OCI-LY7 (cell line): ENCODE data around the gene TIGAR. TPM values are rescaled to one million over a fixed set of nuclear protein-coding genes. Genes with fewer than 3 reads are reported as not detected.

Source experiments
- BruUV-seq: library from RNA; stranded (reverse); fragments of 400-500 nt; replicated peaks from 2 replicates; lab custom pipeline; 2021; lab: Mats Ljungman, UMichigan
- CTCF ChIA-PET: fragments of 300-600 bp; sonication (Branson Sonifier 250); formaldehyde crosslinking; loops from one replicate; lab custom pipeline; 2022; ENCODE audit warnings: antibody characterized with exemption; ENCODE audit not compliant: unreplicated experiment; lab: Charles Lee
- POLR2A ChIA-PET: fragments of 300-600 bp; sonication (Branson Sonifier 250); formaldehyde crosslinking; loops from one replicate; lab custom pipeline; 2022; ENCODE audit warnings: antibody characterized with exemption; lab: Charles Lee
- DNase-seq: peaks from one replicate; pipeline ENCODE4 v3.0.0-alpha.2; 2015; ENCODE audit warnings: low spot score
- H2AFZ ChIP-seq: fragments of 200-600 bp; sonication (generic), shearing (Covaris generic); 2 replicates; pipeline ENCODE4 v1.6.1; 2014; ENCODE audit warnings: mild to moderate bottlenecking, antibody characterized with exemption, low read length, moderate library complexity
- H3K27ac ChIP-seq: fragments of 200-600 bp; sonication (generic); 2 replicates; pipeline ENCODE4 v1.5.1; 2014; ENCODE audit warnings: mixed run types, low read depth, mild to moderate bottlenecking, moderate library complexity, low read length, inconsistent platforms; ENCODE audit not compliant: poor library complexity, severe bottlenecking
- H3K36me3 ChIP-seq: fragments of 200-600 bp; sonication (generic); 2 replicates; pipeline ENCODE4 v1.6.1; 2014; ENCODE audit warnings: mild to moderate bottlenecking, antibody characterized with exemption, low read length, moderate library complexity, mixed read lengths; ENCODE audit not compliant: insufficient read depth
- H3K4me1 ChIP-seq: fragments of 200-600 bp; sonication (generic); 2 replicates; pipeline ENCODE4 v1.5.1; 2014; ENCODE audit warnings: mild to moderate bottlenecking, low read length; ENCODE audit not compliant: insufficient read depth, poor library complexity, severe bottlenecking
- H3K4me2 ChIP-seq: fragments of 200-600 bp; sonication (generic); 2 replicates; pipeline ENCODE4 v1.6.1; 2014; ENCODE audit warnings: mild to moderate bottlenecking, low read length
- H3K4me3 ChIP-seq: fragments of 200-600 bp; sonication (generic); 2 replicates; pipeline ENCODE4 v1.5.1; 2014; ENCODE audit warnings: mild to moderate bottlenecking, low read depth, low read length; ENCODE audit not compliant: poor library complexity, severe bottlenecking
- H3K79me2 ChIP-seq: fragments of 200-600 bp; sonication (generic); 2 replicates; pipeline ENCODE4 v1.6.1; 2016; ENCODE audit warnings: low read depth, mild to moderate bottlenecking, low read length, moderate library complexity, mixed read lengths; ENCODE audit not compliant: insufficient read depth
- H3K9me2 ChIP-seq: fragments of 200-600 bp; sonication (generic); 2 replicates; pipeline ENCODE4 v1.6.1; 2016; ENCODE audit warnings: mild to moderate bottlenecking, low read length, mixed read lengths; ENCODE audit not compliant: insufficient read depth
- H3K9me3 ChIP-seq: fragments of 200-600 bp; sonication (generic); 2 replicates; pipeline ENCODE4 v1.6.1; 2014; ENCODE audit warnings: mild to moderate bottlenecking, mixed run types, low read length, mixed read lengths
- H4K20me1 ChIP-seq: fragments of 200-600 bp; sonication (generic); 2 replicates; pipeline ENCODE4 v1.6.1; 2014; ENCODE audit warnings: mild to moderate bottlenecking, antibody characterized with exemption, low read length, moderate library complexity, mixed read lengths; ENCODE audit not compliant: insufficient read depth
- EZH2phosphoT487 ChIP-seq: fragments of 200-600 bp; sonication (generic); IDR thresholded peaks from 2 replicates; pipeline ENCODE4 v1.6.1; 2018; ENCODE audit warnings: low read depth, borderline replicate concordance, mild to moderate bottlenecking, mixed run types, antibody characterized with exemption, low read length, moderate library complexity, mixed read lengths
- intact Hi-C: fragments of 100-400 bp; cut with micrococcal nuclease; formaldehyde crosslinking; loops from one replicate; pipeline ENCODE4 v1.10.0; 2022; ENCODE audit not compliant: unreplicated experiment
- total RNA-seq, 2 experiments: library from RNA; depleted of rRNA in 1 of 2; stranded (reverse); fragments of >200 nt in 1 of 2; shearing (Covaris generic) in 1 of 2; gene quantifications; 2 replicates each; pipeline ENCODE4 v1.2.3, GENCODE V29; 2014 to 2022
- TF ChIP-seq, protein P1 (sequence below): fragments of 200-600 bp; sonication (generic); conservative IDR thresholded peaks from 2 replicates; pipeline ENCODE4 v1.5.1; 2014; ENCODE audit warnings: mild to moderate bottlenecking, antibody characterized with exemption, low read length, moderate library complexity, mixed read lengths

The TIGAR gene
- total RNA-seq, 2 experiments from 2014 or later: 8.0 to 24.7 TPM

DNA sequence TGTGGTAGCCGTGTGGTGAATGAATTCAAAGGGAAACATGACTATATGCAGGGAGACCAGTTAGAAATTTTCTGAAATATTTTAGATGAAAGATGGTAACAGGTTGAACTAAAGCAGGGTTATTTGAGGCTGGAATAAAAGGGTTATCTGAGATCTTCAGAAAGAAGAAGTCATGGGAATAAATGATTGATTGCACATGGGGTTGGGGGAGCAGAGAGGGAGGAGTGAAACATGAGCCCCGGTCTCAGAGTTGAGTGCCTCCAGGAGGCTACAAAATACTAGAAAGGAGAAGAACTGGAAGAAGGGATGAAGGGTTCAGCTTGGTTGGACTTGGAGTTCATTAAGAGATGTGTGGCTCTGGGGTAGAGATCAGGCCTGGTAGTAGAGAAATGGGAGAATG is 74.8 kb downstream of the TIGAR start:
- intact Hi-C loops: no loop called here
- H3K9me3 ChIP-seq: no peaks in the 10 kb centered on the region
- no peak overlapping the region for H3K4me2 ChIP-seq
- no peaks in the 10 kb centered on the region for H3K9me2 ChIP-seq
- no peaks in the 10 kb centered on the region for H3K79me2 ChIP-seq
- no peak for DNase-seq
- BruUV-seq: no TSS peak
- no peaks in the 10 kb centered on the region for H4K20me1 ChIP-seq
- no peaks in the 10 kb centered on the region for H3K36me3 ChIP-seq
- no peak overlapping the region for H3K27ac ChIP-seq
- ChIA-PET POLR2A (no interaction called here), CTCF (no interaction called here)
- TF ChIP-seq, protein P1, sequence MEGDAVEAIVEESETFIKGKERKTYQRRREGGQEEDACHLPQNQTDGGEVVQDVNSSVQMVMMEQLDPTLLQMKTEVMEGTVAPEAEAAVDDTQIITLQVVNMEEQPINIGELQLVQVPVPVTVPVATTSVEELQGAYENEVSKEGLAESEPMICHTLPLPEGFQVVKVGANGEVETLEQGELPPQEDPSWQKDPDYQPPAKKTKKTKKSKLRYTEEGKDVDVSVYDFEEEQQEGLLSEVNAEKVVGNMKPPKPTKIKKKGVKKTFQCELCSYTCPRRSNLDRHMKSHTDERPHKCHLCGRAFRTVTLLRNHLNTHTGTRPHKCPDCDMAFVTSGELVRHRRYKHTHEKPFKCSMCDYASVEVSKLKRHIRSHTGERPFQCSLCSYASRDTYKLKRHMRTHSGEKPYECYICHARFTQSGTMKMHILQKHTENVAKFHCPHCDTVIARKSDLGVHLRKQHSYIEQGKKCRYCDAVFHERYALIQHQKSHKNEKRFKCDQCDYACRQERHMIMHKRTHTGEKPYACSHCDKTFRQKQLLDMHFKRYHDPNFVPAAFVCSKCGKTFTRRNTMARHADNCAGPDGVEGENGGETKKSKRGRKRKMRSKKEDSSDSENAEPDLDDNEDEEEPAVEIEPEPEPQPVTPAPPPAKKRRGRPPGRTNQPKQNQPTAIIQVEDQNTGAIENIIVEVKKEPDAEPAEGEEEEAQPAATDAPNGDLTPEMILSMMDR: no peak
- TF ChIP-seq EZH2phosphoT487: no peak
- no peaks in the 10 kb centered on the region for H3K4me1 ChIP-seq
- H2AFZ ChIP-seq: no peak overlapping the region
- no peak overlapping the region for H3K4me3 ChIP-seq

DNA sequence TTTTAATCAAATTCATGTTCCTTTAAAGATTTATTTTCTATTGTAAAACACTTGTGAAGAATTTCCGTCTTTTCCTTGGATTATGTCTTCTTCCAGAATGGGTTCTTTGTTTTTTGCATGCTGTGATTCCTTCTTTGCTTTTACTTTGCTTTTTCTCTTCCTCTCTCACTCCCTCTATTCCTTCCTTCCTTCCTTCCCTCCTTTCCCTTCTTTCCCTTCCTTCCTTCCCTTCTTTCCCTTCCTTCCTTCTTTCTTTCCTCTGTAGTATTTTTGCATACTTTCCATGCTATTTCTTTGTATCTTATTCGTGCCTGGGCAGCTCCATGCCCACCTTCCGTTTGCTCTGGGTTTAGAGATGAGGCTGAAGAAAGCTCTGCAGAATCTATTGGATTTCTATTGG is 80.1 kb downstream of the TIGAR start:
- no peaks in the 10 kb centered on the region for H4K20me1 ChIP-seq
- no peaks in the 10 kb centered on the region for H3K4me1 ChIP-seq
- TF ChIP-seq, protein P1: no peak
- TF ChIP-seq EZH2phosphoT487: no peak
- CTCF ChIA-PET: no interaction called here
- H3K9me3 ChIP-seq: no peaks in the 10 kb centered on the region
- BruUV-seq: no TSS peak
- no peak overlapping the region for H3K4me2 ChIP-seq
- no peak for DNase-seq
- intact Hi-C loops: no loop called here
- no peaks in the 10 kb centered on the region for H3K9me2 ChIP-seq
- no peaks in the 10 kb centered on the region for H3K79me2 ChIP-seq
- POLR2A ChIA-PET: interaction anchor here (0.6 to 0.7 kb wide), 2 partner anchors 32 to 226 kb away, joined by 3 to 4 read pairs; no protein-coding TSS in a partner anchor
- no peak overlapping the region for H3K4me3 ChIP-seq
- H2AFZ ChIP-seq: no peak overlapping the region
- no peaks in the 10 kb centered on the region for H3K36me3 ChIP-seq
- H3K27ac ChIP-seq: no peak overlapping the region

DNA sequence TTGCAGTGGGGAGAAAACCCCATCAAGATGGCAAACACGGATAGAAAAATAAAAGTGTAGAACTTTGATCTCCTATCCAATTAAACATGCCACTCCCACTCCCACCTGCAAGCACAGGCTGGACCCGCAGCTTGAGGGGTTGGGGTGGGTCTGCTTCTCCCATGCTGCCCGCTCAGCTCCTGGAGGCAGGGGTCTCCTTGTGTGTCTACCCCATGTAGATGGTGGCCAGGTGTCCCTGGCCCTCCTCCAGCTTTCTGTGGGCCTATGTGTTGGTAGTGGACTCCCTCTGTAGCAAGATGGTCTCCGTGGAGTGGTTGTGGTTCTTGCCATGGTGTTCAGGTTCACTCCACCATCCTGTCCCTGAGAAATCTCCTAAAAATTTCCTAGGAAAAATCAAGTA is 82.0 kb downstream of the TIGAR start:
- TF ChIP-seq EZH2phosphoT487: no peak
- TF ChIP-seq, protein P1: no peak
- Histone ChIP-seq H3K4me3 (no peak overlapping the region), H3K4me2 (no peak overlapping the region), H3K4me1 (no peaks in the 10 kb centered on the region), H3K79me2 (no peaks in the 10 kb centered on the region), H3K9me2 (no peaks in the 10 kb centered on the region), H3K9me3 (no peaks in the 10 kb centered on the region), H3K36me3 (no peaks in the 10 kb centered on the region), H2AFZ (no peak overlapping the region), H4K20me1 (no peaks in the 10 kb centered on the region), H3K27ac (no peak overlapping the region)
- ChIA-PET POLR2A (no interaction called here), CTCF (no interaction called here)
- no TSS peak for BruUV-seq
- no peak for DNase-seq
- intact Hi-C loops: no loop called here

Other genes starting within 250 kb of the TIGAR start
- not detected in 2 replicates for gene CCND2, start 47.5 kb upstream of the TIGAR start, total RNA-seq (2014; rRNA removed; shearing (Covaris generic))
- not detected in 2 replicates for gene CCND2, start 47.5 kb upstream of the TIGAR start, total RNA-seq (2022)
- gene FGF23, start 58.5 kb downstream of the TIGAR start, total RNA-seq (2014; rRNA removed; shearing (Covaris generic)): 0.16 TPM in 1 of 2 replicates, not detected in the other
- gene FGF23, start 58.5 kb downstream of the TIGAR start, total RNA-seq (2022): not detected in 2 replicates
- not detected in 2 replicates for gene FGF6, start 124.6 kb downstream of the TIGAR start, total RNA-seq (2014; rRNA removed; shearing (Covaris generic))
- not detected in 2 replicates for gene FGF6, start 124.6 kb downstream of the TIGAR start, total RNA-seq (2022)
- gene RAD51AP1, start 217.7 kb downstream of the TIGAR start, total RNA-seq (2014; rRNA removed; shearing (Covaris generic)): 81.3 and 98.6 TPM in 2 replicates
- gene RAD51AP1, start 217.7 kb downstream of the TIGAR start, total RNA-seq (2022): 69.2 and 86.0 TPM in 2 replicates
- gene DYRK4, start 241.0 kb downstream of the TIGAR start, total RNA-seq (2014; rRNA removed; shearing (Covaris generic)): 32.3 and 33.9 TPM in 2 replicates
- 21.3 and 23.1 TPM in 2 replicates for gene DYRK4, start 241.0 kb downstream of the TIGAR start, total RNA-seq (2022)